K562 treated with DMSO at 1 percent for 4 hours (cell line): ENCODE data around the gene RCE1. TPM values are rescaled to one million over a fixed set of nuclear protein-coding genes. Genes with fewer than 3 reads are reported as not detected.

Source experiments
- total RNA-seq: library from RNA; unstranded; fragments of 300-600 nt; gene quantifications from 2 replicates; pipeline ENCODE4 v1.2.3, GENCODE V29; 2022; ENCODE audit not compliant: insufficient read depth

RCE1 gene, protein sequence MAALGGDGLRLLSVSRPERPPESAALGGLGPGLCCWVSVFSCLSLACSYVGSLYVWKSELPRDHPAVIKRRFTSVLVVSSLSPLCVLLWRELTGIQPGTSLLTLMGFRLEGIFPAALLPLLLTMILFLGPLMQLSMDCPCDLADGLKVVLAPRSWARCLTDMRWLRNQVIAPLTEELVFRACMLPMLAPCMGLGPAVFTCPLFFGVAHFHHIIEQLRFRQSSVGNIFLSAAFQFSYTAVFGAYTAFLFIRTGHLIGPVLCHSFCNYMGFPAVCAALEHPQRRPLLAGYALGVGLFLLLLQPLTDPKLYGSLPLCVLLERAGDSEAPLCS
- total RNA-seq = 35.7 and 44.7 TPM in 2 replicates

DNA sequence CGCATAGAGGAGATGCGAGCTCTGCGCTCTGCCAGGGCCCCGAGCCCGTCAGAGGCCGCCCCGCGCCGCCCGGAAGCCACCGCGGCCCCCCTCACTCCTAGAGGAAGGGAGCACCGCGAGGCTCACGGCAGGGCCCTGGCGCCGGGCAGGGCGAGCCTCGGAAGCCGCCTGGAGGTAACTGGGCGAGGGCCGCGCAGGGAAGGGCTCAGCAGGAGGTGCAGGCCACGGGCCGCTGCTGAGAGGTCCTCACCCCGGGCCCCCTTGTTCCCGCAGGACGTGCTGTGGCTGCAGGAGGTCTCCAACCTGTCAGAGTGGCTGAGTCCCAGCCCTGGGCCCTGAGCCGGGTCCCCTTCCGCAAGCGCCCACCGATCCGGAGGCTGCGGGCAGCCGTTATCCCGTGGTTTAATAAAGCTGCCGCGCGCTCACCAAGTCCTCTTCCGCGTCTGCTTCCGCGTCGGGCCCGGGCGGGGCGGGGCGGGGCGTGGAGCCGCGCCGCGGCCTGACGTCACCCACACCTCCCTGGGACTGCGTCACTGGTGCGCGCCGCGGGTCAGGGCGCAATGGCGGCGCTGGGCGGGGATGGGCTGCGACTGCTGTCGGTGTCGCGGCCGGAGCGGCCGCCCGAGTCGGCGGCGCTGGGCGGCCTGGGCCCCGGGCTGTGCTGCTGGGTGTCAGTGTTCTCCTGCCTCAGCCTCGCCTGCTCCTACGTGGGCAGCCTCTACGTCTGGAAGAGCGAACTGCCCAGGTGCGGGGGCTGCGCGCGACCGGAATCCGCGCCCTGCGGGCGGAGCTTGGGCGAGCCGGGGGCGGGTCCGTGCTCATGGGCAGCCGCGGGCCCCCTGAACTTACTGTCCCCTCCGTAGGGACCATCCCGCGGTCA is at the start of gene RCE1:
RCE1 (plus strand) TSS at position 546 of the 880 bp plus-strand sequence; CDS start at position 561, 15 bp downstream.

DNA sequence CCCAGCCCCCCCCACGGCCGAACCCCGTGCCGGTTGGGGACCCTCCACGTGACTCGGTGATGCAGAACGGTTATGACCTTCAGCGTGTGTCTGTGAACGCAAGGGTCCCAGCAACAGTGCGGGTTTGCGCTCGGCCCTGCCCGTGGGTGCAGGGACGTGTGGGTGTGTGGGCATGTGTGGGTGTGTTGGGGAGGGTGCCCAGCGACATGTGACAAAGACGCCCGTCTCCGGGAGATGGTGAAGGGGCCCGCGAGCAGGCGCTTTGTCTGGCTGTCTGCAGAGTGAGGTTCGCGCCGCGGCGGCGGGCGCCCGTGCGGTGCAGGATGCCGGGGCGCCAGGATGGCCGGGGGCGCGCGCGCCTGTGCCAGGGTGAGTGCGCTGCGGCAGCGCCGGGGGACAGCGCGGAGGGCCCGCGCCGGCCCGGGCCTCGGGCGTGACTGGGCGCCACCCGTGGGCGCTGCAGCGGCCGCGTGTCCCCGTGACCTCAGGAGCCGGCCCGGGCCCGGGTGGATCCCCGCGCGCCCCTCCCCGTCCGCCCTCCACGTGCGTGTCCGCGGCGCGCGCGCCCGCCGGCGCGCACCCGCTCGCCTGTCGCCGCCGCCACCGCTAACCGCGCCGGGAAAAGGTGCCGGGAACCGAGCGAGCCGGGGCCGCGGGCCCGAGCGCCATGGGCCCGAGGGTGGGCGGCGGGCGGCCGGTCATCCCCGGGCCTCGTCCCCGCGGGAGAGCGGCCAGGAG is 13.4 kb downstream of the RCE1 start, which contains the start of gene LRFN4:
LRFN4 (plus strand) TSS at position 569 of the 738 bp plus-strand sequence. CDS start 681 bp downstream, outside the sequence.

Other genes starting within 250 kb of the RCE1 start
- 85.3 and 90.1 TPM in 2 replicates for gene RBM14, start 226.8 kb upstream of the RCE1 start, total RNA-seq
- gene RBM4, start 204.7 kb upstream of the RCE1 start, total RNA-seq = 99.5 and 116 TPM in 2 replicates
- gene RBM4B, start 165.6 kb upstream of the RCE1 start, total RNA-seq = 13.2 and 15.2 TPM in 2 replicates
- 26.3 and 31.5 TPM in 2 replicates for gene SPTBN2, start 114.2 kb upstream of the RCE1 start, total RNA-seq
- gene LRFN4, start 13.6 kb downstream of the RCE1 start, total RNA-seq = 22.2 and 23.9 TPM in 2 replicates
- gene PC, start 114.9 kb downstream of the RCE1 start, total RNA-seq = 15.5 and 33.9 TPM in 2 replicates
- not detected in 2 replicates for gene C11orf86, start 131.9 kb downstream of the RCE1 start, total RNA-seq
- gene SYT12, start 179.7 kb downstream of the RCE1 start, total RNA-seq = 0.42 TPM in 1 of 2 replicates, not detected in the other
- gene RHOD, start 213.4 kb downstream of the RCE1 start, total RNA-seq = not detected in 2 replicates